ENCODE data around the gene ZNF546.

Gene ZNF546

GRCh38 chr19:40053491-40053890, 56.6 kb downstream of the ZNF546 start:
- no peak overlapping the region for H3K4me3 ChIP-seq (ENCODE audit: low read depth, low read length)

DNA sequence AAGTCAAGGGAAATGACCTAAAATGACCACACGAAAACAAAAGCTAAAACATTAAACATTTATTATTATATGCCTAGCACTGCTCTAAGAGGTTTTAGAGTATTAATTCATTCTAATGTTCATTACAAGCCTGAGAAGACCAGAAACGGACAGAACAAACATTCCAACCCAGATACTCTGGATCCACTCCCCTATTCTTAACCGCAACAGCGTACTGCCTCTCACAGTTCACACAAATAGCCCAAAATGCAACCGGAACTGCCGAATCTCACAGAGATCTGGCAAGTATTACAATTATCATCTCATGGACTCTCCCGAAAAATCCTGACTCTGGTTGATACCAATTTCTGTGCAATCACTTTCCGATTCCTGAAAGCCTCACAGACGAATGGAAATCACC, 57.8 kb downstream of the ZNF546 start:
- peak overlapping the region; percentile 98 for H3K4me3 ChIP-seq (ENCODE audit: low read depth, low read length)

GRCh38 chr19:40055049-40055448, 58.2 kb downstream of the ZNF546 start:
- H3K4me3 ChIP-seq (ENCODE audit: low read depth, low read length): peak overlapping the region; percentile 98

GRCh38 chr19:40055832-40056504, 59.1 kb downstream of the ZNF546 start, which contains the start of gene ZNF780B:
ZNF780B (minus strand) TSS chr19:40056231; CDS start chr19:40050332, 5,899 bp downstream.
- H3K4me3 ChIP-seq (ENCODE audit: low read depth, low read length): peak within 1 kb of the TSS; percentile 98

GRCh38 chr19:40056505-40056904, 59.6 kb downstream of the ZNF546 start:
- peak overlapping the region; percentile 98 for H3K4me3 ChIP-seq (ENCODE audit: low read depth, low read length)

GRCh38 chr19:40057166-40057565, 60.3 kb downstream of the ZNF546 start:
- no peak overlapping the region for H3K4me3 ChIP-seq (ENCODE audit: low read depth, low read length)

GRCh38 chr19:40059624-40060023, 62.8 kb downstream of the ZNF546 start:
- H3K4me3 ChIP-seq (ENCODE audit: low read depth, low read length): no peak overlapping the region

- H3K4me3 ChIP-seq (ENCODE audit: low read depth, low read length): no peak overlapping the region
Observed at GRCh38 chr19:40070058-40070457, 73.2 kb downstream of the ZNF546 start.
